ENCODE results near the gene RPTOR.
A peak's percentile ranks its signal among the peaks of the same experiment; 100 is the strongest.
"Not testable (repeated sequence)": the region's sequence is repeated elsewhere in the genome, so short reads cannot be mapped to it uniquely, and the experiment has no call there.

RPTOR gene

DNA sequence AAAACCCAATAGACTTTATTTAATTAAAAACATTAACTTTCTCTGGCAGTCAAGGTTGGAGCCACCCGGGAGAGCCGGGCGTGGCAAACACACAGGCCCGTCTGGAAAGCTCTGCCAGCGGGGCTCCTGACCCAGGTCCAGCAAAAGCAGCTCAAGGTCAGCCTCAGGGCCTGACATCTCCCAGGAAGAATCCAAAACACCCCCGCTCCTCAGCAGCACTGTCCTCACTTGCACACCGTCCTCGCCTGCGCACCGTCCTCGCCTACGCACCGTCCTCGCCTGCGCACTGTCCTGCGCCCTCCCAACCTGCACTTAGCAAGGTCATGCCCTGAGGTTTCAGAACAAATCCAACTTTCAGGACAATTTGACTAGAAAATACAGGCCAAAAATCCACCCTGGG, 31.4 kb upstream of the RPTOR start:
- DNase-seq = no peak

DNA sequence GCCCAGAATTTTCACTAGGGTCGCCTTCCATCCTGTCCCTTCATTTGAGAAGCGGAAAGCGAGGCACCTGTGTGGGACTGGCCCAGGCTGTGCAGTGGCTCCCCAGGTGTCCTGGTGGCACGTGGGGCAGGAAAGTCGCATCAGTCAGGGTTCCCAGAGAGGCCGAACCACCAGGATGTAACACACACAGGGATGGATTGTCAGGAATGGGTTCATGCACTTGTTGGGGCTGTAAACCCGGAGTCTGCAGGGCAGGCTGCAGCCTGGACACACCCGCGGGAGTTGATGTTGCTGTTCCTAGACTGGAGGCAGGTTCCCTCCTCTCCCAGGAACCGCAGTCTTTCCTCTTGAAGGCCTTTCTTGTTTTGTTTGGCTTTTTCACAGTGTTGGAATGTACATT, 30.7 kb upstream of the RPTOR start:
- no peak for DNase-seq

GRCh38 chr17:80516171-80516932, 28.3 kb upstream of the RPTOR start:
- no peak for DNase-seq

GRCh38 chr17:80517641-80518040, 27.0 kb upstream of the RPTOR start:
- no peak for DNase-seq

DNA sequence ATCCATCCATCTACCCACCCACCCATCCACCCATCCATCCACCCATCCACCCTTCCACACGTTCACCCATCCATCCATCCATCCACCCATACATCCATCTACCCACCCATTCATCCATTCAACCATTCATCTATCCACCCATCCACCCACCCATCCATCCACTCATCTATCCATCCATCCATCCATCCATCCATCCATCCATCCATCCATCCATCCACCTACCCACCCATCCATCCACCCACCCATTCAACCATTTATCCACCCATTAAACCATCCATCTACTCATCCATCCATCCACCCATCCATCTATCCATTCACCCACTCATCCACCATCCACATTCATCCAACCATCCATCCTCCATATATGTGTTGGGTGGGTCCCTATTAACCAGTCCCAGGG, 26.2 kb upstream of the RPTOR start:
- no peak for DNase-seq

DNA sequence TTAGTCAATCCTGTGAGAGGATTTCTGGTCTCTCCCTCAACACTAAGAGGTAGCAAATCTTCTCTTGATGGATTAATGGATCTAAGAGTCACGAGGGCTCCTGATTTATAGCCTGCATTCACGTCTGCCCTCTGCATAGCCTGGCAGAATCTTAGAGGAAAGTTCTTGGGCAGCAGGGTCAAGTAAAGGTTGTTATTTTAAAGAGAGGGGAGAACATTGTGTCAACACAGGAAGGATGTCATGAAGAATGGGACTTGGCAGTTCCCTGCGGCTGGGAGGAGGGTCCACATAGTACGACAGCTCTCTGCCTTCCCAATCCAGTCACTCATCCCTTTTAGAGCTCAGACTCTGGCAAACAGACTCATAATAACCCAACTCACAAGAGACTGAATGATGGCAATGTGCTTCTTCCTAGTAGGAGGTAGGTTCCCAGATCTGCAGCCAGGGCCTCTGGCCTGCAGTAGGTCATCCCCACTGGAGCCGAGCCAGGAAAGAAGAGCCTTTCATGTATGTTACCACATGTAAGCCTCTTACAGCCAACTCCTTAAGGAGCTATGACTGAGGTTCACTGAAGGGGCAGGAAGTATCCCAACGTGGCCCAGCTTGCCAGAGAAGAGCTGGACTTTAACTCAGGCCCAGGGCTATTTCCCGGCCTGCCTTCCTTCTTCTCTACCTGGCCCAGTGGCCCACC, 25.4 kb upstream of the RPTOR start:
- DNase-seq = no peak

- DNase-seq = no peak
Measured at GRCh38 chr17:80520810-80521455, 23.7 kb upstream of the RPTOR start.

GRCh38 chr17:80523054-80523744, 21.4 kb upstream of the RPTOR start:
- no peak for DNase-seq

DNA sequence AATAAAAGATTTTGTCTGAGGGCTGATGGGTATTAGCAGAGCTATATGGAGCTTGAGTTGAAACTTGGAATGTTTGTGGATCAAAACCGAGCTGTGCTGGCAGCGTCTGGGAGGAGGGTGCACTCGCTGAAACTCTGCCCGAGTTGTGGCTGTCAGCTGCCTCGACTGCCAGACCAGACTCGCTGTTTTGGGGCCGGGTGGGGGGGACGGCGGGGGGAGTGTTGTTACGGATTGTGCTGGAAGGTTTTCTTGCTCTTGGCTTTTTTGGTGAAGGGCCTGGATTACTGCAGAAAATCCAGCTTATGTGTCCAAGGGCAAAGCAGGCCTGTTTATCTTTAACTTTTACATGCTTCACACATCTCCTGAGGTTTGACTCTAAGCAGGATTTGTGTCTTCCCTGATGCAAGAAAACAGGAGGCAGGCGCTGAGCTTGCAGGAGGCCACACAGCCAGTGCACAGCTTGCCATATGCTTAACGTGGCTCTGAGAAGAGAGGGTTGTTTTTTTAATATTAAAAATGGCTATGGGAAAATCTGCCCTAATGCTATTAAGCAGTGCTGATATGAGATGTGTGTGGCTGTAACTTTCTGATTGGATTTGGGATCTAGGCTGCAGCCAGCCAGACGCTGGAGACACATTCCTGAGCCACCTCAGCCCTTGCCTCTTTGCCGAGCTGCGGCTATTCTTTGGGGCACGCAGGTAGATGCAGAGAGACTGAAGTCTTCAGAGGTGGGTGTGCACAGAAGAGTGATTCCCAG, 20.5 kb upstream of the RPTOR start:
- no peak for DNase-seq

DNA sequence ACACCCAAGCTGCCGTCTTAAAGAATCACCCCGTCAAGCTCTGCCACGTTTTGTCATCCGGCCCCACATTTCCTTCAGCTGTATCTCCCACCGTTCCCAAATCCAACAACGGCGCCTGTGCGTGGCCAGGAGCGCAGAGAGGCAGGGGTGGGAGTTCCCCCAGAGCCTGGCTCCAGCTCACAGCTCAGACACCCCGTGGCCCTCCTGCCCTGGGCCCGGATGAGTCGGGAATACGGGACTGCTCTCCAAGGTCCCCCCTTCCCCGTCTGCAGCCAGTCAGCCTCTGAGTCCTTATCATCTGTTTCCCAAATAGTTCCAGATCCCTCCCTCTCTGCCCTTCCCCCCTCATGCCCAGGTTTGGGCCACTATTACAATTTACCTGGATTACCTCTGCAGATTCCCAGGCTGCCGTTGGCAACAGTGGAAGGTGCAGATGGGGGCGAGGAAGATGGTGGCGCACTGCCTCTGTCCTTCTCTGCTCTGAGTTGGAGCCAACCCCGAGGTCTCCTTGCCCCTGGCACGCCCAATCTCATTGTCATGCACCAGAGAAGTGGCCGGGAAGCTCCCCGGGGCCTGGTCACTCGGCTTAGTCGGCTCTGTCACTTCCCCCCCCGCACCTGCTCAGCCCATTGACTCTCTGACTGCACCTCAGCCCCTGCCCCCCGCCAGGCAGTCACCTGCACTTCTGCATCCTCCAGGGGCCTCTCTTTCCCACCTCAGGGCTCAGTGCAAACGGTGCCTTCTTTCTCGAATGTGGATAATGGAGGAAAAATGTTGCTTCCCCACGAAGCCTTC, 18.3 kb upstream of the RPTOR start:
- no peak for DNase-seq

DNA sequence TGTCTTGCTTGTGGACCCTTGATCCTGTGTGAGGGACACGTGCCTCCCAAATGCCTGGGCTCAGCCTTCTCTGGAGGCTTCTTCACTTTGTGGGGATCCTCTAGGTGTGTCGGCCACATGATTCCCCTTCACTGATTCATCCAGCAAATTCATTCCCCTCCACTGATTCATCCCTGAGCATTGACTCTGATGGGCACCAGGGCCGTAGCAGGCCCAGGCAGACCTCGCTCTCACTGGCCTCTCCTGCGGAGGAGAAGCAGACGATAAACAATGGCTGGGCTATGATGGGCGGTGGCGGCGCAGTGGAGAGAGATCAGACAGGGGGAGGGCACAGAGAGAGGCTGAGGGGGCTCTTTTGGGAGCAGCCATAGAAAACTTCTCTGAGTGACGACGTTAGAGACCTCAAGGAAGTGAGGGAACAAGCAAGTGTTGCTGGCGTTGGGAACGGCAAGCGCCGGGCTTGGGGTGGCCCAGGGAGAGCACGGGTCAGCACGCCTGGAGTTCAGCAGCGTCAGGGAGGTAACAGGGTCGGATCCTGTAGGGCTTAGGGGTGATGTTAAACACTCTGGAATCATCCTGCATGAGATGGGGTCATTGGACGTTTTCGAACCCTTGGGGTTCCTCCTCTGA, 17.5 kb upstream of the RPTOR start:
- DNase-seq = no peak

DNA sequence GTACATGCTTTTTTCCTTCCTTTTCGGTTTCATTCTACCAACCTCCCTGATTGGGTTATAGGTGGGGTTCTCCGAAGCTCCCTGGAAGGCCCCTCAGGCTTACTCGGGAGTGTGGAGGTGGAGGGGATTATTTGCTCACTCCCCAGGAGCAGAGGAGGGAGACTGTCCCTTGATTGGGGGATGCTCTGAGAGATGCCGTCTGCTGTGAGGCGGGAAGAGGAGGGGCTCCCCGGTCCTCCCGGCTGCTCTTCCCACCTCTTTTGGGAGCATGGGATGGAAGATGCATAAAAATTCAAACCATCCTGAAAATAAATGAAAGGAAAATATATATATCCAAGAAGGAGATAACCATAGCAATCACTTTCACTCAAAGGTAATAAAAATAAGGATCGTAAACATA, 16.1 kb upstream of the RPTOR start:
- DNase-seq = no peak

GRCh38 chr17:80529104-80529903, 15.3 kb upstream of the RPTOR start:
- peak; percentile 29 for DNase-seq

GRCh38 chr17:80529904-80530292, 14.7 kb upstream of the RPTOR start:
- no peak for DNase-seq

- DNase-seq = no peak
Measured at GRCh38 chr17:80531400-80531799, 13.2 kb upstream of the RPTOR start.

- DNase-seq = not testable (repeated sequence)
Measured at GRCh38 chr17:80537386-80537785, 7.3 kb upstream of the RPTOR start.

DNA sequence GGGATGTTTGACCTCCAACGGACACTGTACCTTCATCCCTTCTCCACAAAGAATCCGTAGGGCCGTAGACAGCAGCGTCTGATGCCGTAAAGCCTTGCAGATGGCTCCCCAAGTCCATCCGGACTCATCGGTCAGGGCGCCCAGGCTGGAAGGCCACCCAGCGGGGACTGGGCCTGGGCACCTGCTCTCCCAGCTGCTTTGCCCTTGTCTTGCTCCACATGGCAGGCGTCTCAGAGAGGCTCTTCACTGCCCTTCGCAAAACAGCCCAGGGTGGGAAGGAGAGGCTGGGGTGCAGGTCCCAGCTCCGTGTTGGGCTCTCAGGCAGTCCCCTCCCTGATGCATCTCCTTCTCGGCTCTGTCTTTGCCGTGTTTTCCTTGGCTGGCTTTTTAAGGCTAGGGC, 6.2 kb upstream of the RPTOR start:
- no peak for DNase-seq

DNA sequence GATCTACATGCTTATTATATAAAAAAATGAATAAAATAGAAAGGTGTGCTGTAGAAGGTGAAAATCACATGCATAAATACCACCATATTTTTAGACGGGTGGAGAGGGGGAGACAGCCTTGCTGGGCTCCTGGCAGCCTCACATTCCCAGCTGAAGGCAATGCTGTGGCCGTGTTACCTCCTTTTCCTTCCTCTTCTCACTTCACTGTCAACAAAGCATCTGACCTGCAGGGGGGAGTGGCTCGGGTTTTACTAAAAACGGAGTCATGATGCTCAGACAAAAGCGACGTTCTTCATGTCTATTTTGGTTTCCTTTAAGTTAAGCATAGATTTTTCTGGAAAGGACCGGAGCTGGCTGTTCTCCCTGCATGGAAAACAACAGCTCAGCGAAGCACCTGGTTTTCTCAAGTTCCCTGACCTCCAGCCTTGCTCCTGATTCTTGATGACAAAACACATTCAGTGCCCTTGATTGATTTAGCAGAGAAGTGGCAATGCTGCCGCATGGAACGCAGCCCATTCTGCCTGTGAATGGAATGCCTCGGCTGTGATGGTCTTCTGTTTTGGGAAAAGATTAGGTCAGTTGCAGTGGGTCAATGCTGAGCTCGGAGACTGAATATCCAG, 5.5 kb upstream of the RPTOR start:
- DNase-seq = no peak

- DNase-seq = no peak
Measured at GRCh38 chr17:80545499-80545826, 825 bp downstream of the RPTOR start.

GRCh38 chr17:80546267-80546666, 1.6 kb downstream of the RPTOR start:
- DNase-seq = no peak
